Ascending aorta (tissue), 2 donors: ENCODE measurements around the gene CENPQ. TPM values are rescaled to one million over a fixed set of nuclear protein-coding genes. Genes with fewer than 3 reads are reported as not detected.

Experiments used
- DNase-seq, 2 donors: peaks; one replicate each; pipeline ENCODE4 v3.0.0-alpha.2; 2019; ENCODE audit warnings: low spot score in 2 of 2
- H3K27ac ChIP-seq, 2 donors: fragments of 200-600 bp; sonication (generic); one replicate each; pipeline ENCODE4 v1.5.1; 2016 to 2017; ENCODE audit warnings: mild to moderate bottlenecking in 1 of 2
- H3K27me3 ChIP-seq: fragments of 200-600 bp; sonication (generic); one replicate; pipeline ENCODE4 v1.5.1; 2017
- H3K36me3 ChIP-seq, 2 donors: fragments of 200-600 bp; sonication (generic); one replicate each; pipeline ENCODE4 v1.5.1; 2016
- H3K4me1 ChIP-seq, 2 donors: fragments of 200-600 bp; sonication (generic); one replicate each; pipeline ENCODE4 v1.5.1; 2016 to 2017; ENCODE audit warnings: mild to moderate bottlenecking in 1 of 2
- H3K4me3 ChIP-seq, 2 donors: fragments of 200-600 bp; sonication (generic); one replicate each; pipeline ENCODE4 v1.5.1; 2016 to 2017; ENCODE audit warnings: mild to moderate bottlenecking in 1 of 2
- H3K9me3 ChIP-seq, 2 donors: fragments of 200-600 bp; sonication (generic); one replicate each; pipeline ENCODE4 v1.5.1; 2016
- intact Hi-C: fragments of 100-400 bp; cut with DNase I; formaldehyde crosslinking; loops from one replicate; pipeline ENCODE4 v1.15.1; 2023
- total RNA-seq: library from RNA; depleted of rRNA; stranded (reverse); fragments of >200 nt; gene quantifications from one replicate; pipeline ENCODE4 v1.1.0, GENCODE V29; 2016
- TF ChIP-seq, protein P1 (sequence below), 3 experiments: fragments of 200-600 bp in 2 of 3; fragments of 450-650 bp in 1 of 3; sonication (generic) in 2 of 3; IDR thresholded peaks; one replicate each; pipeline ENCODE4 v1.5.1; 2016 to 2019; ENCODE audit warnings: antibody characterized with exemption in 3 of 3, mild to moderate bottlenecking in 1 of 3, moderate library complexity in 1 of 3

Gene CENPQ
- total RNA-seq, 1 donor from 2014 or later = not detected

DNA sequence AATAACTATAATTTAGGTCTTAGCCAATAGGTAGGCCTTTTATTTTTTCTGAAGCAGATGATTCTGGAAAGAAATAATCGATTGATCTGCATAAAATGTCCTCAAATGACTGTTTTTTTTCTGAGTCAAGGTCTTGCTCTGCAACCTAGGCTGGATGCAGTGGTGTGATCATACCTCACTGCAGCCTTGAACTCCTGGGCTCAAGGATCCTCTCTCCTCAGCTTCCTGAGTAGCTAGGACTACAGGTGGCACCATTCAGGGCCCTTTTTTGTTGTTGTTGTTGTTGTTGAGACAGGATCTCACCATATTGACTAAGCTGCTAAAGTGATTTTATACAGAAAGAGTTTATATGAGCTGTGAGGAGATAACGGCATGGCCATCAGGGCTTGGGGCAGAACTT is 54.7 kb downstream of the CENPQ start:
- H3K9me3 ChIP-seq = no peaks in the 10 kb centered on the region
- intact Hi-C loops = no loop called here
- TF ChIP-seq, protein P1, sequence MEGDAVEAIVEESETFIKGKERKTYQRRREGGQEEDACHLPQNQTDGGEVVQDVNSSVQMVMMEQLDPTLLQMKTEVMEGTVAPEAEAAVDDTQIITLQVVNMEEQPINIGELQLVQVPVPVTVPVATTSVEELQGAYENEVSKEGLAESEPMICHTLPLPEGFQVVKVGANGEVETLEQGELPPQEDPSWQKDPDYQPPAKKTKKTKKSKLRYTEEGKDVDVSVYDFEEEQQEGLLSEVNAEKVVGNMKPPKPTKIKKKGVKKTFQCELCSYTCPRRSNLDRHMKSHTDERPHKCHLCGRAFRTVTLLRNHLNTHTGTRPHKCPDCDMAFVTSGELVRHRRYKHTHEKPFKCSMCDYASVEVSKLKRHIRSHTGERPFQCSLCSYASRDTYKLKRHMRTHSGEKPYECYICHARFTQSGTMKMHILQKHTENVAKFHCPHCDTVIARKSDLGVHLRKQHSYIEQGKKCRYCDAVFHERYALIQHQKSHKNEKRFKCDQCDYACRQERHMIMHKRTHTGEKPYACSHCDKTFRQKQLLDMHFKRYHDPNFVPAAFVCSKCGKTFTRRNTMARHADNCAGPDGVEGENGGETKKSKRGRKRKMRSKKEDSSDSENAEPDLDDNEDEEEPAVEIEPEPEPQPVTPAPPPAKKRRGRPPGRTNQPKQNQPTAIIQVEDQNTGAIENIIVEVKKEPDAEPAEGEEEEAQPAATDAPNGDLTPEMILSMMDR (IDR thresholded peaks at IDR 0.05) = no peak
- no peaks in the 10 kb centered on the region for H3K27me3 ChIP-seq
- H3K4me1 ChIP-seq = no peaks in the 10 kb centered on the region
- H3K36me3 ChIP-seq = no peaks in the 10 kb centered on the region
- no peak for DNase-seq
- no peak overlapping the region for H3K27ac ChIP-seq
- H3K4me3 ChIP-seq = no peak overlapping the region

DNA sequence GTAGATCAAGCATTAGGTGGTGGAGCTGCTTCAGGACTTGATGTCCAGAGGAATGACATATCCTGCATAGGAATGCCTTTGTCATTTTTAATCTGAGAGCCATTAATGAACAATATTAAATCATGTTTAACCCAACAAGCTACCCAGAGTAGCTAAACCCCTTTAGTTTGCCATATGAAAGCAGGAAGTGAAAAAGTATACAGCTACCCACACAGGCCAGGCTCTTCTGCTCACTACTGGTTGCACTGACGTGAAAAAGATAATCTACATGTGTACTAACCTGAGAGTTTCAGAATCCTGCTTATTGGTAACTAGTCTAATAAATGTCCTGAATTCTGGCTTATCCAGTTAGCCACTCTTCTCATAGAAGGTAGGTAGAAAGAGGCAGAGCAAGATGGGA is 56.5 kb downstream of the CENPQ start:
- H3K4me3 ChIP-seq = no peak overlapping the region
- no peak for DNase-seq
- intact Hi-C loops = no loop called here

DNA sequence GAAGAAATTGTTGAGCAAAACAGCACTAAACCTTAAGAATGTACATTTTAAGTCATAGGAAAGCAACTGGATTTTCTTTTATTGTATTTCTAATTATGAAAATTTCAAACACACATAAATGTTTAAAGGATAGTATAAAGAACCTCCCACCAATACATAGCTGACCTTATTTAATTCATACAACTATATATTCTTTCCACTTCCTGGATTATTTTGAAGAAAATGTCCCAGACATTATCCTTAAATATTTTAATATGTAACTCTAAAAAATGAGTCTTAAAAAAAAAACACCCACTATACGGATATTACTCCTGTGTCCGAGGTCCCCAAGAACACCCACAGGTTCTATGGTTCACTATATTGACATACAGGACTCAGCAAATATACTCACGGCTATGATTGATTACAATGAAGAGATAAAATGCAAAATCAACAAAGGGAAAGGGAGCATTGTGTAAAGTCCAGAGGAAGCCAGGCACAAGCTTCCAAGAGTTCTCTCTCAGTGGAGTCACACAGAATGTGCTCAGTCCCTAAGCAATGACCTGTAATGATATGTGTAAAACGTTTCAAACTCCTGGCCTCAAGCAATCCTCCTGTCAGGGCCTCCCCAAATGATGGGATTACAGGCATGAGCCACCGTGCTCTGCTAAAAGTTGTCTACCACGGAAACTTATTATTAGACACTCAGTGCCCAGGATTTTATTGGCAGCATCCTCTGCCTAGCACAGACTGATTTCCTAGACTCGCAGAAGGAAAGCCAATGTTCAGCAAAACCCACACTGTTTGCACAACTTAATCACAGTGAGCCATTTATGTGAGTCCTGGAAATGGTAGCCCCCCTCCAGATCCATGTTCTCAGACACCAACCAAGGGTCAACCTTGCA is 59.8 kb downstream of the CENPQ start:
- no peaks in the 10 kb centered on the region for H3K9me3 ChIP-seq
- H3K27ac ChIP-seq = no peak overlapping the region
- no peaks in the 10 kb centered on the region for H3K4me1 ChIP-seq
- H3K36me3 ChIP-seq = no peaks in the 10 kb centered on the region
- no peak for DNase-seq
- no peaks in the 10 kb centered on the region for H3K27me3 ChIP-seq
- intact Hi-C loops = no loop called here
- no peak overlapping the region for H3K4me3 ChIP-seq
- TF ChIP-seq, protein P1 (IDR thresholded peaks at IDR 0.05) = no peak

More for the DNA sequence above, 56.5 kb downstream of the CENPQ start:
- Histone ChIP-seq H3K9me3 (no peaks in the 10 kb centered on the region), H3K36me3 (no peaks in the 10 kb centered on the region), H3K27me3 (no peaks in the 10 kb centered on the region), H3K27ac (no peak overlapping the region), H3K4me1 (no peaks in the 10 kb centered on the region)
- TF ChIP-seq, protein P1 (IDR thresholded peaks at IDR 0.05) = no peak

DNA sequence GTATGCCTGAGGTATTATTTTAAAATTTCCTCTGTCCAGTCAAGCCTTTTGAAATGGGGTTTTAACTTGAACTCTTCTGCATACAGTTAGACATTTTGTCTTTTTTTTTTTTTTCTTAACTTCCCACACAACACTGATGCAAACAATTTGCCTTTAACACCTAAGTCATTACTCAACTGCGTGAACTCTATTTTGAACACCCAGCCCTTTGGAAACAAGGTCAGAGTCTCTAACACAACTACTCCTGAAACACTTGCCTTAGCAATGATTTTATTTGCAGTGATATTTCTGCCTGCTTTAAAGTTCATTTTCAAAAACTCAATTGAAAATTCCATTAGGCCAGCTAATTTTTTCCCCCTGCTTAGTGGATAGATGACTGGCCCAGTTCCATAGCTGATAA is 60.7 kb downstream of the CENPQ start:
- Histone ChIP-seq H3K27ac (no peak overlapping the region), H3K4me3 (no peak overlapping the region), H3K4me1 (no peaks in the 10 kb centered on the region), H3K36me3 (no peaks in the 10 kb centered on the region), H3K27me3 (no peaks in the 10 kb centered on the region), H3K9me3 (no peaks in the 10 kb centered on the region)
- TF ChIP-seq, protein P1 (IDR thresholded peaks at IDR 0.05) = no peak
- intact Hi-C loops = no loop called here
- no peak for DNase-seq

DNA sequence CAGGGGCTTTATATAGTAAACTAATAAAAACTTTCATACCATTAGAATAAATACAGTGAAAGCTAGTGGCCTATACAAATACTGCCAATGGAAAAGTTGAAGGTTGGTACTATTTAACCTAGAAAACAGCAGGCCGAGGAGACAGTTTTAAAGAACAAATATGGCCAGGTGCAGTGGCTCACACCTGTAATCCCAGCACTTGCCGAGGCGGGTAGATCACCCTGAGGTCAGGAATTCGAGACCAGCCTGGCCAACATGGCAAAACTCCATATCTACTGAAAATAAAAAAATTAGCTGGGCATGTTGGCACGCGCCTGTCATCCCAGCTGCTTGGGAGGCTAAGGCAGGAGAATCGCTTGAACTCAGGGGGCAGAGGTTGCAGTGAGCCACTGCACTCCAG is 61.4 kb downstream of the CENPQ start:
- no peaks in the 10 kb centered on the region for H3K4me1 ChIP-seq
- no peaks in the 10 kb centered on the region for H3K27me3 ChIP-seq
- no peaks in the 10 kb centered on the region for H3K9me3 ChIP-seq
- TF ChIP-seq, protein P1 (IDR thresholded peaks at IDR 0.05) = no peak
- no peaks in the 10 kb centered on the region for H3K36me3 ChIP-seq
- H3K27ac ChIP-seq = no peak overlapping the region
- H3K4me3 ChIP-seq = no peak overlapping the region
- intact Hi-C loops = no loop called here
- DNase-seq = no peak
